GM18951 (cell line): ENCODE data around the gene TAAR8.
"Not testable (repeated sequence)": the region's sequence is repeated elsewhere in the genome, so short reads cannot be mapped to it uniquely, and the experiment has no call there.

Experiments
- POLR2A ChIP-seq: IDR thresholded peaks from 4 replicates; pipeline ENCODE4 v1.6.1; 2011; ENCODE audit warnings: mild to moderate bottlenecking; ENCODE audit not compliant: insufficient read length, insufficient read depth; ENCODE audit errors: extremely low read depth
- in situ Hi-C: fragments of 300-500 bp; cut with MboI; formaldehyde crosslinking; loops from one replicate; pipeline ENCODE4 v1.12.0; 2022; ENCODE audit warnings: low sequenced_read_pairs, mixed read lengths, inconsistent platforms; ENCODE audit not compliant: unreplicated experiment

The TAAR8 gene

GRCh38 chr6:132568611-132569010 lies 16.1 kb downstream of the TAAR8 start:
- in situ Hi-C loops: no loop called here
- TF ChIP-seq POLR2A: no peak

GRCh38 chr6:132569170-132569569 lies 16.7 kb downstream of the TAAR8 start:
- in situ Hi-C loops: no loop called here
- TF ChIP-seq POLR2A: no peak

- no peak for TF ChIP-seq POLR2A
- in situ Hi-C loops: no loop called here
Measured at GRCh38 chr6:132570221-132570777, 17.8 kb downstream of the TAAR8 start, which contains the start of gene TAAR6. Gene TAAR6 (plus strand): TSS chr6:132570322. CDS start chr6:132570322, 0 bp downstream.

- in situ Hi-C loops: no loop called here
- TF ChIP-seq POLR2A: no peak
Measured at GRCh38 chr6:132571774-132572173, 19.3 kb downstream of the TAAR8 start.

- in situ Hi-C loops: no loop called here
- TF ChIP-seq POLR2A: no peak
Measured at GRCh38 chr6:132584698-132585097, 32.2 kb downstream of the TAAR8 start.

GRCh38 chr6:132587424-132587823 lies 35.0 kb downstream of the TAAR8 start:
- in situ Hi-C loops: no loop called here
- no peak for TF ChIP-seq POLR2A

DNA sequence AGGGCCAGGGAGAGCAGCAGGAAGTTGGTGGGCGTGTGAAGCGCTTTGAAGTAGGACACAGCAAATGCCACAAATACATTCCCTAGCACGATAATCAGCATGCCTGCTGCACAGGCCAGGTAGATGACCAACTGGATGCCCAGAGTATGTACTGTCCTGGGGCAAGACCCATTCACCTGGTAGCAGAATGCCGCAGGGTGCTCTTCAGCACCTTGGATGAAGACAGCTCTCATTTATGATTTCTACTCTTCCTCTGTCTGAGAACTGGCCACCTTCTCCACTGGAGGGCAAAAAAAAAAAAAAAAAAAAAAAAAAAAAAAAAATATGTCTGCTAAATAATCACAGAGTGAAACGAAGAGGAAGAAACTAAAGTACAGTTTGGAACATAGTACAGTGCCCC lies 37.0 kb downstream of the TAAR8 start, which contains the start of gene TAAR5:
Gene TAAR5 (minus strand): TSS at position 288 of the 400 bp plus-strand sequence. CDS start 55 bp downstream, at position 233.
- in situ Hi-C loops: no loop called here
- no peak for TF ChIP-seq POLR2A

- in situ Hi-C loops: no loop called here
- TF ChIP-seq POLR2A: no peak
Measured at GRCh38 chr6:132590362-132590761, 37.9 kb downstream of the TAAR8 start.

DNA sequence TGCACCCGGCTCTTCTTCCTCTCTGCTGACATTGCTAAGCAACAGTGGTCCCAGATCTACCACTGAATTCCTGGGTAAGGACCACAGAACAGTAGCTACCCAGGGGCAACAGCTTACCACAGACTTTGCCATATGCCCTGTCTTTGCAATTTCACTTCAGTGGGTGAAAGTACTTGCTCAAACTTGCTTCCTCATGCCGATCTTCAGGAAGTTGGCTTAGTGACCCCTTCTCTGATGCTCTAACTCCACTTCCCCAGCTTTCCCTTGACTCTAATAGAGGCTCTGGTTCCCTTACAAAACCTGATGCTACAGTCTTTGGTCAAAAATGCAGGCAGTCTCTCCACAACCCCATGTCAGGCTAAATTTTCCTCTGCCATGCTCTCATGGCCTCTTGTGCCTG lies 40.4 kb downstream of the TAAR8 start:
- in situ Hi-C loops: no loop called here
- no peak for TF ChIP-seq POLR2A

- in situ Hi-C loops: no loop called here
- no peak for TF ChIP-seq POLR2A
Measured at GRCh38 chr6:132596201-132596600, 43.7 kb downstream of the TAAR8 start.

DNA sequence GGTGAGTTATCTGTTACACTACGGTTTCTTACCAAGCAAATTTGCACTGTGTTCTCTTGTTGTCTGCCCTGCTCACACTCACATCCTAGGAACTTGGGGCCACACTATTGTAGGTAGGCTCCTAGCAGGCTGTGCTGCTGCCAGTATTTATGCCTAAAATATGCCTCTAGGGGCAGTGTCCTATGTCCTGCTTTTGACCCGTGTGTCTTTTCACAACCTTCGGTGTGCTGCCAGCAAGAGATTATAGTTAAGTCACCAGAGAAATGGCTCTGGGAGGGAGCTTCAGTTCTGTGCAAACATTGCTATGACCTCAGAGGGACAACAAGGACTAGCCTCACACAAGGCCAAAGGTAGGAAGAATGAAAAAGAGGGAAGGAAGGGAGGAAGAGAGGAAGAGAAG lies 46.0 kb downstream of the TAAR8 start:
- in situ Hi-C loops: no loop called here
- no peak for TF ChIP-seq POLR2A

DNA sequence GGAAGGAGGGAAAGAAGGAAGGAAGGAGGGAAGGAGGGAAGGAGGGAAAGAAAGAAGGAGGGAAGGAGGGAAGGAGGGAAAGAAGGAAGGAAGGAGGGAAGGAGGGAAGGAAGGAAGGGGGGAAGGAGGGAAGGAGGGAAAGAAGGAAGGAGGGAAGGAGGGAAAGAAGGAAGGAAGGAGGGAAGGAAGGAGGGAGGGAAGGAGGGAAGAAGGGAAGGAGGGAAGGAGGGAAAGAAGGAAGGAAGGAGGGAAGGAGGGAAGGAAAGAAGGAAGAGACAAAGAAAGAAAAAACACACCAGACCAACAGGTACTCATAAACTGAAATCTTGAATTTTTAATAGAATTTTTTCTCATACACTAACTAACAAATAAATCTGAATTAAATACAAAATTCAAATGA lies 48.4 kb downstream of the TAAR8 start:
- in situ Hi-C loops: not testable (repeated sequence)
